ENCODE results near the gene ACTL10.
"Not testable (repeated sequence)": the region's sequence is repeated elsewhere in the genome, so short reads cannot be mapped to it uniquely, and the experiment has no call there.

Gene ACTL10

GRCh38 chr20:33645396-33645795, 21.3 kb upstream of the ACTL10 start:
- Mint-ChIP-seq H3K9me3 (no peaks in the 10 kb centered on the region), H3K4me3 (no peak overlapping the region), H3K27me3 (no peaks in the 10 kb centered on the region), H3K27ac (no peak overlapping the region), H3K4me1 (peaks cover 13% of the 10 kb centered on the region)
- ATAC-seq (no peak), DNase-seq (no peak)

GRCh38 chr20:33646191-33646590, 20.6 kb upstream of the ACTL10 start:
- Mint-ChIP-seq H3K27ac (peak overlapping the region in 1 of 2 donors; percentile 63), H3K4me1 (peaks cover 13% of the 10 kb centered on the region), H3K4me3 (no peak overlapping the region), H3K27me3 (no peaks in the 10 kb centered on the region), H3K9me3 (no peaks in the 10 kb centered on the region)
- ATAC-seq = no peak
- DNase-seq = no peak

GRCh38 chr20:33646959-33647602, 19.7 kb upstream of the ACTL10 start:
- peaks cover 13% of the 10 kb centered on the region for H3K4me1 Mint-ChIP-seq
- not testable (repeated sequence) for H3K27me3 Mint-ChIP-seq, ATAC-seq, H3K4me3 Mint-ChIP-seq, H3K9me3 Mint-ChIP-seq, DNase-seq, H3K27ac Mint-ChIP-seq

- no peaks in the 10 kb centered on the region for H3K9me3 Mint-ChIP-seq
- H3K4me3 Mint-ChIP-seq = no peak overlapping the region
Observed at GRCh38 chr20:33647603-33648395, 18.9 kb upstream of the ACTL10 start.

DNA sequence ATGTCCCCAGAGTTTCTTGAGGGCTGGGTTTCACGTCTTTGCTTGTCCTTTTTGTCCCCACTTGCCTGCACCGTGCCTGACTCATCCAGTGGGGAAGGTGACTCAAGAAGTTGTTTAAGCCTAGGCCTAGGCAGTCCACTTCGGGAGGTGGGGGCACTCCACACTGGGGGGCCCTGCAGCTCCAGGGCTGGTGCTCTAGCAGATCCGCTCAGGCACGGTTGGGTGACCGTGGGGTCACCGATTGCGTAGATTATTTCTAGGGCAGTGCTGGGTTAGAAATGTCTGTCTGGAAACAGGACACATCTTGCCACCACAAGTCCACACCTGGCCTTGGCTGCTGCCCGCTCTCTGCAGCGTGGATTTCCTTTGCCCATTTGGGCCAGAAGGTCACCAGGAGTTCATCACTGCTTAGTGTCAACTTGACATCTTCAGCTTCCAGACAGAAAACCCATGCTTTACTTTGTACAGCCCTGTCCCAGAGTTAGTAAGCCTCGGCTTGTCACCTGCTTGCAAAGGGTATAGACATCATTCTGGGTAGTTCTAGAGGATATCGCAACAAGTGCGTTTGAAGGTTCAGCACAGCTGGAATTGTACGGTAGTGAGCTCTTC, 18.2 kb upstream of the ACTL10 start:
- no peaks in the 10 kb centered on the region for H3K9me3 Mint-ChIP-seq
- no peak for ATAC-seq
- no peak for DNase-seq
- peaks cover 26% of the 10 kb centered on the region for H3K4me1 Mint-ChIP-seq
- peak overlapping the region in 1 of 2 donors; percentile 12 for H3K27ac Mint-ChIP-seq
- H3K4me3 Mint-ChIP-seq = no peak overlapping the region
- no peaks in the 10 kb centered on the region for H3K27me3 Mint-ChIP-seq

More at GRCh38 chr20:33647603-33648395, 18.9 kb upstream of the ACTL10 start:
- Mint-ChIP-seq H3K27me3 (no peaks in the 10 kb centered on the region), H3K27ac (peak overlapping the region in 1 of 2 donors; percentile 54), H3K4me1 (peaks cover 19% of the 10 kb centered on the region)
- ATAC-seq = no peak
- DNase-seq = no peak

DNA sequence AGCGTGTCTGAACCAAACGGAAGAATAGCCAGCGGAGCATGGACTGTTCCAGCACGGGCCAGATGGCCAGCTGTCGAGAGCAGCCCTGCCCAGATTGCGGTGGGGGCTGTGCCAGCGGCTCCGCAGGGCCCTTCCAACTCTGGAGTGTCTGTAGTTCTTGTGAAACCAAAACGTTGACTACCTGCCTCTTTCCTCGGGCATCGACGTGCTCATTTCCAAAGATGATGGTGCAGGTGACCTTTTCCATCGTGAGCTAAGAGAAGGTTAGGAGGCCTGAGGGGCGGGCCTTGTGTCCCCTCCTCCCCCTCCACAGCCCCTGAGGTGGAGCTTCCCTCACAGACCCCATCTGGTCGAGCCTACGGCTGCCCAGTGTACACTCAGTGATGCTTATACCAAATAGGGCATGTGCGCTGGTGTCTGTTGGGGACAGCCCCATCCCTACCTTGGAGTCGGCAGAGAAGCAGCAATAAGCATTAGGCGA, 17.5 kb upstream of the ACTL10 start:
- DNase-seq (no peak), ATAC-seq (no peak)
- no peak overlapping the region for H3K4me3 Mint-ChIP-seq
- no peaks in the 10 kb centered on the region for H3K9me3 Mint-ChIP-seq
- peaks cover 28% of the 10 kb centered on the region for H3K4me1 Mint-ChIP-seq
- no peak overlapping the region for H3K27ac Mint-ChIP-seq
- no peaks in the 10 kb centered on the region for H3K27me3 Mint-ChIP-seq

GRCh38 chr20:33650111-33650752, 16.5 kb upstream of the ACTL10 start:
- ATAC-seq = no peak
- no peaks in the 10 kb centered on the region for H3K27me3 Mint-ChIP-seq
- no peak overlapping the region for H3K4me3 Mint-ChIP-seq
- DNase-seq = no peak
- no peaks in the 10 kb centered on the region for H3K9me3 Mint-ChIP-seq
- H3K27ac Mint-ChIP-seq = no peak overlapping the region
- H3K4me1 Mint-ChIP-seq = peaks cover 33% of the 10 kb centered on the region

- H3K27ac Mint-ChIP-seq = peak overlapping the region in 1 of 2 donors; percentile 34
- no peak overlapping the region for H3K4me3 Mint-ChIP-seq
- no peak for DNase-seq
- no peaks in the 10 kb centered on the region for H3K27me3 Mint-ChIP-seq
- H3K4me1 Mint-ChIP-seq = peaks cover 33% of the 10 kb centered on the region
- ATAC-seq = no peak
- no peaks in the 10 kb centered on the region for H3K9me3 Mint-ChIP-seq
Observed at GRCh38 chr20:33650753-33651561, 15.8 kb upstream of the ACTL10 start.

- Mint-ChIP-seq H3K27me3 (no peaks in the 10 kb centered on the region), H3K9me3 (no peaks in the 10 kb centered on the region), H3K4me3 (no peak overlapping the region), H3K4me1 (peaks cover 33% of the 10 kb centered on the region), H3K27ac (peak overlapping the region in 1 of 2 donors; percentile 34)
- DNase-seq (no peak), ATAC-seq (no peak)
Observed at GRCh38 chr20:33651562-33652048, 15.1 kb upstream of the ACTL10 start.

GRCh38 chr20:33653218-33653899, 13.4 kb upstream of the ACTL10 start:
- ATAC-seq = peak; percentile 69
- Mint-ChIP-seq H3K27ac (peak overlapping the region in 1 of 2 donors; percentile 85), H3K27me3 (no peaks in the 10 kb centered on the region), H3K4me3 (no peak overlapping the region), H3K9me3 (no peaks in the 10 kb centered on the region), H3K4me1 (peaks cover 27% of the 10 kb centered on the region)
- peak; percentile 51 to 57 for DNase-seq

- H3K27me3 Mint-ChIP-seq = no peaks in the 10 kb centered on the region
- DNase-seq (no peak), ATAC-seq (no peak)
- peaks cover 26% of the 10 kb centered on the region for H3K4me1 Mint-ChIP-seq
- no peaks in the 10 kb centered on the region for H3K9me3 Mint-ChIP-seq
- no peak overlapping the region for H3K4me3 Mint-ChIP-seq
- H3K27ac Mint-ChIP-seq = no peak overlapping the region
Observed at GRCh38 chr20:33653900-33654596, 12.7 kb upstream of the ACTL10 start.

DNA sequence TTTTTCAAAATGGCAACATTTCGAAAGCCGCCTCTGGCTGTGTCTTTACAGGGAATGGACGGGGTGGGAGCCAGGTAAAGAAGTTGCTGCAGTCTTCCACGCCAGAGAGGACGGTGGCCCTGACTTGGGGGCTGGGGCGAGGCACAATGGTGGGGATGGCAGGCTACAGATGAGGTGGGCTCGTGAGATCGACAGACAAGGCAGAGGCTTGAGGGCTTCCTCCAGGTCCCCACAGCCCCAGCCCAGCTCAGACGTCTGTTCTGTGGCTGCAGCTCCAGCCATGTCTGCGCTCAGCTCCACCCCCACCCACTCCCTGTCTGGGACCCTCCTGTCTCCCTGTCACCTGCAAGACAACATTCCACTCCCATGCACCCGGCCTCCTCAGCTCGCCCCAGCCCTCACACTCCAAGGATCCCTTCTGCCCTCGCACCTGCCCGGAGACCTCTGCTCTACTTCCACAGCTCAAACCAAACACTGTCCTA, 12.0 kb upstream of the ACTL10 start:
- ATAC-seq = no peak

DNA sequence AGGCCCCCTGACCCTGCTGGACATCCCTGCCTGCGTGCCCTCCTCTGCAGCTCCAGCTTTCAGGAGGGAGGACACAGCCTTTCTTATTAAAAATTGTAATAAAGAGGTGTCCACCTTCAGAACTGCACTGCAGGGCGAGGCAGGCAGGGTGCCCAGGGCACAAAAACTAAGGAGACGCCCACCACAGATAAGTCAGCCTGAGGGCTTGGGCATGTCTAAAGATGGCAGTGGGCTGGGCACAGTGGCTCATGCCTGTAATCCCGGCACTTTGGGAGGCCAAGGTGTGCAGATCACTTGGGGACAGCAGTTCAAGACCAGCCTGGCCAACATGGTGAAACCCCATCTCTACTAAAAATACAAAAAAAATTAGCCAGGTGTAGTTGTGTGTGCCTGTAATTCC, 11.6 kb upstream of the ACTL10 start:
- ATAC-seq = no peak
- Mint-ChIP-seq H3K9me3 (no peaks in the 10 kb centered on the region), H3K4me1 (peaks cover 20% of the 10 kb centered on the region), H3K4me3 (no peak overlapping the region), H3K27ac (no peak overlapping the region), H3K27me3 (no peaks in the 10 kb centered on the region)
- DNase-seq = no peak

More for the DNA sequence above, 12.0 kb upstream of the ACTL10 start:
- no peaks in the 10 kb centered on the region for H3K27me3 Mint-ChIP-seq
- H3K9me3 Mint-ChIP-seq = no peaks in the 10 kb centered on the region
- H3K27ac Mint-ChIP-seq = peak overlapping the region in 1 of 2 donors; percentile 50
- no peak for DNase-seq
- H3K4me3 Mint-ChIP-seq = no peak overlapping the region
- peaks cover 20% of the 10 kb centered on the region for H3K4me1 Mint-ChIP-seq
